NCI-H1436 treated with DMSO at 0.1 percent for 48 hours (cell line): Measurements from ENCODE around the gene KRTAP4-12.
"Not testable (repeated sequence)": the region's sequence is repeated elsewhere in the genome, so short reads cannot be mapped to it uniquely, and the experiment has no call there.

Experiments
- DNase-seq: peaks from one replicate; lab custom pipeline; 2025; lab: John Stamatoyannopoulos, UW

The KRTAP4-12 gene

GRCh38 chr17:41125064-41125463, 1.1 kb upstream of the KRTAP4-12 start:
- no peak for DNase-seq

- not testable (repeated sequence) for DNase-seq
Observed at GRCh38 chr17:41123292-41123990, 541 bp downstream of the KRTAP4-12 start.

GRCh38 chr17:41121742-41122141, 2.2 kb downstream of the KRTAP4-12 start:
- no peak for DNase-seq

GRCh38 chr17:41119696-41120690, 4.0 kb downstream of the KRTAP4-12 start:
- not testable (repeated sequence) for DNase-seq

GRCh38 chr17:41118721-41119120, 5.3 kb downstream of the KRTAP4-12 start:
- no peak for DNase-seq

GRCh38 chr17:41117846-41118386, 6.1 kb downstream of the KRTAP4-12 start, which contains the start of gene KRTAP4-11:
KRTAP4-11 (minus strand) TSS chr17:41118373; CDS start chr17:41118315, 58 bp downstream.
- not testable (repeated sequence) for DNase-seq

- no peak for DNase-seq
Observed at GRCh38 chr17:41116297-41116696, 7.7 kb downstream of the KRTAP4-12 start.

GRCh38 chr17:41111151-41111885, 12.7 kb downstream of the KRTAP4-12 start:
- DNase-seq = no peak

- not testable (repeated sequence) for DNase-seq
Observed at GRCh38 chr17:41108728-41109386, 15.1 kb downstream of the KRTAP4-12 start.

GRCh38 chr17:41107941-41108450, 16.0 kb downstream of the KRTAP4-12 start:
- no peak for DNase-seq

GRCh38 chr17:41105347-41105746, 18.6 kb downstream of the KRTAP4-12 start, which contains the start of gene KRTAP4-9:
KRTAP4-9 (plus strand) TSS chr17:41105389; CDS start chr17:41105389, 0 bp downstream.
- not testable (repeated sequence) for DNase-seq

GRCh38 chr17:41104386-41105038, 19.5 kb downstream of the KRTAP4-12 start:
- not testable (repeated sequence) for DNase-seq

GRCh38 chr17:41103896-41104295, 20.1 kb downstream of the KRTAP4-12 start:
- no peak for DNase-seq

GRCh38 chr17:41101586-41102259, 22.3 kb downstream of the KRTAP4-12 start, which contains the start of gene KRTAP4-16:
KRTAP4-16 (minus strand) TSS chr17:41102209; CDS start chr17:41102209, 0 bp downstream.
- no peak for DNase-seq

- not testable (repeated sequence) for DNase-seq
Observed at GRCh38 chr17:41099682-41100480, 24.1 kb downstream of the KRTAP4-12 start.

- DNase-seq = no peak
Observed at GRCh38 chr17:41098481-41098880, 25.5 kb downstream of the KRTAP4-12 start.

GRCh38 chr17:41098042-41098441, 25.9 kb downstream of the KRTAP4-12 start, which contains the start of gene KRTAP4-8:
KRTAP4-8 (minus strand) TSS chr17:41098142; CDS start chr17:41098084, 58 bp downstream.
- DNase-seq = no peak

- no peak for DNase-seq
Observed at GRCh38 chr17:41096055-41096454, 27.9 kb downstream of the KRTAP4-12 start.
